Pancreas (tissue), 10 donors: ENCODE measurements around the gene MACROD1. TPM values are rescaled to one million over a fixed set of nuclear protein-coding genes. Genes with fewer than 3 reads are reported as not detected.
A peak's percentile ranks its signal among the peaks of the same experiment; 100 is the strongest.

Source experiments
- ATAC-seq, 4 donors: fragments of 200-7000 bp; cut with Tn5 transposase; one replicate each; pipeline versions ENCODE4 v1.8.0 to v1.9.1; 2020; ENCODE audit warnings: mild to moderate bottlenecking in 4 of 4, moderate library complexity in 4 of 4
- DNase-seq, 6 donors: peaks; one replicate each; pipeline ENCODE4 v3.0.0-alpha.2; 2020
- FAIRE-seq: peaks from 2 replicates; lab custom pipeline; 2012; peaks lifted over from hg19 to GRCh38; lab: Jason Lieb, UNC
- H3K27ac ChIP-seq, 4 donors: fragments of 200-600 bp; sonication (generic); 1 replicate in 3 of 4; 2 replicates in 1 of 4; pipeline versions ENCODE4 v1.5.0 to v1.8.0; 2020
- H3K27me3 ChIP-seq, 4 donors: fragments of 200-600 bp; one replicate each; pipeline ENCODE4 v1.8.0; 2021
- H3K36me3 ChIP-seq, 3 donors: fragments of 200-600 bp; sonication (generic) in 1 of 3; one replicate each; pipeline versions ENCODE4 v1.5.0 to v1.8.0; 2020 to 2021
- H3K4me1 ChIP-seq, 3 donors: fragments of 200-600 bp; one replicate each; pipeline ENCODE4 v1.8.0; 2021
- H3K4me3 ChIP-seq, 4 donors: fragments of 200-600 bp; sonication (generic) in 2 of 4; one replicate each; pipeline versions ENCODE4 v1.5.0 to v1.8.0; 2020 to 2021
- H3K9me3 ChIP-seq, 4 donors: fragments of 200-600 bp; one replicate each; pipeline ENCODE4 v1.8.0; 2021
- CTCF ChIP-seq, 4 donors: fragments of 200-600 bp; sonication (generic) in 3 of 4; IDR thresholded peaks; one replicate each; pipeline versions ENCODE4 v1.5.0 to v1.8.0; 2021; ENCODE audit warnings: antibody characterized with exemption in 4 of 4
- WGBS, 2 donors: extraction: QIAGEN DNeasy Blood & Tissue Kit; methylation state at CpG; one replicate each; pipeline ENCODE4 v1.1.7; 2013; 5-methylcytosine and 5-hydroxymethylcytosine counted together
- intact Hi-C, 3 donors: fragments of 100-400 bp; cut with DNase I; formaldehyde crosslinking; loops; one replicate each; pipeline versions ENCODE4 v1.11.1 to v1.14.2; 2022
- polyA plus RNA-seq, 2 donors: library from polyadenylated mRNA; stranded (reverse); fragments of 200-250 nt; gene quantifications; one replicate each; pipeline ENCODE4 v1.2.3, GENCODE V29; 2013
- total RNA-seq, 6 donors: library from RNA; stranded (reverse); fragmentation: NEBNext Ultra II Directional in 4 of 6; extraction: Animal tissue kit (Norgen Biotek cat#: 25700) in 4 of 6; gene quantifications; one replicate each; pipeline versions ENCODE4 v1.2.1 to v1.2.4, GENCODE V29; 2021 to 2023
- donor health status: healthy with polysubstance abuse.
- donor health status: DM: no; HTN: no; CAD: no; lungs with moderate emphysema.
- donor health status: DM: no; HTN: no; CAD: no.
- donor health status: control.
- donor health status: control.
- donor health status: Bipolar disorder and iron deficiency.
- donor health status: DM: yes; HTN: yes; CAD: no.
- donor health status: DM: no; HTN: no; CAD: no.
- donor health status: DM: no; HTN: no; CAD: no.
- donor health status: DM: yes; HTN: yes; CAD: no.

Gene MACROD1
- total and polyA plus RNA-seq, 8 donors, result 26.0 to 126 (median 34.8) TPM

GRCh38 chr11:63961608-63962412, 204.1 kb downstream of the MACROD1 start:
- ATAC-seq (peak in 3 of 4 donors; percentile 67 to 81 (median 77)), FAIRE-seq (no peak), DNase-seq (peak in 2 of 6 donors; percentile 40)
- H3K9me3 ChIP-seq, result no peaks in the 10 kb centered on the region
- no peaks in the 10 kb centered on the region for H3K27me3 ChIP-seq
- no peaks in the 10 kb centered on the region for H3K36me3 ChIP-seq
- 34 to 41% methylated on average over 10 to 19 of the region's 19 CpGs for WGBS, 2 donors
- intact Hi-C loops, result no loop called here
- H3K4me3 ChIP-seq, result no peak overlapping the region
- no peak for TF ChIP-seq CTCF (IDR thresholded peaks at IDR 0.05)
- H3K4me1 ChIP-seq, result no peaks in the 10 kb centered on the region
- no peak overlapping the region for H3K27ac ChIP-seq

GRCh38 chr11:63958008-63958407, 207.9 kb downstream of the MACROD1 start:
- intact Hi-C loops, result loop anchor here in 1 of 3 donors (10.0 kb wide), 1 partner anchor 133 kb away; no protein-coding TSS in a partner anchor
- FAIRE-seq (no peak), DNase-seq (no peak), ATAC-seq (no peak)
- TF ChIP-seq CTCF (IDR thresholded peaks at IDR 0.05), result no peak
- H3K36me3 ChIP-seq, result peaks cover 4 to 8% (median 7%) of the 10 kb centered on the region in 3 donors
- 82 to 87% methylated on average over 5 of the region's 5 CpGs for WGBS, 2 donors
- H3K9me3 ChIP-seq, result no peaks in the 10 kb centered on the region
- H3K4me1 ChIP-seq, result no peaks in the 10 kb centered on the region
- H3K4me3 ChIP-seq, result no peak overlapping the region
- no peak overlapping the region for H3K27ac ChIP-seq
- H3K27me3 ChIP-seq, result no peaks in the 10 kb centered on the region

GRCh38 chr11:63952570-63952969, 213.3 kb downstream of the MACROD1 start:
- H3K27me3 ChIP-seq, result no peaks in the 10 kb centered on the region
- no peak for ATAC-seq
- 94 to 97% methylated on average over 4 of the region's 4 CpGs for WGBS, 2 donors
- H3K4me3 ChIP-seq, result no peak overlapping the region
- no peak for TF ChIP-seq CTCF (IDR thresholded peaks at IDR 0.05)
- peaks cover 7 to 15% (median 8%) of the 10 kb centered on the region in 3 donors for H3K36me3 ChIP-seq
- H3K27ac ChIP-seq, result no peak overlapping the region
- H3K9me3 ChIP-seq, result no peaks in the 10 kb centered on the region
- intact Hi-C loops, result loop anchor here in 1 of 3 donors (10.0 kb wide), 1 partner anchor 128 kb away; no protein-coding TSS in a partner anchor
- no peak for FAIRE-seq
- DNase-seq, result no peak
- H3K4me1 ChIP-seq, result no peaks in the 10 kb centered on the region

GRCh38 chr11:63951779-63952536, 214.0 kb downstream of the MACROD1 start:
- Histone ChIP-seq H3K4me3 (no peak overlapping the region), H3K9me3 (no peaks in the 10 kb centered on the region), H3K27ac (no peak overlapping the region), H3K4me1 (no peaks in the 10 kb centered on the region), H3K27me3 (no peaks in the 10 kb centered on the region), H3K36me3 (peaks cover 7 to 15% (median 8%) of the 10 kb centered on the region in 3 donors)
- WGBS, 2 donors, result 82 to 84% methylated on average over 20 of the region's 20 CpGs
- DNase-seq (no peak), FAIRE-seq (no peak), ATAC-seq (peak in 1 of 4 donors; percentile 24)
- intact Hi-C loops, result loop anchor here in 1 of 3 donors (10.0 kb wide), 1 partner anchor 127 kb away; no protein-coding TSS in a partner anchor
- TF ChIP-seq CTCF (IDR thresholded peaks at IDR 0.05), result no peak

Other genes starting within 250 kb of the MACROD1 start
- gene RCOR2, start 248.9 kb downstream of the MACROD1 start, total RNA-seq, result under 1 TPM; 0.37 to 0.79 (median 0.50) TPM
- gene RCOR2, start 248.9 kb downstream of the MACROD1 start, polyA plus RNA-seq, result 1 to 10 TPM; 1.2 to 1.9 TPM
- 10 to 100 TPM in 3 of 6 donors, 1 to 10 TPM in 3; 6.8 to 14.4 (median 11.9) TPM for gene NAA40, start 227.1 kb downstream of the MACROD1 start, total RNA-seq
- 10 to 100 TPM; 16.7 to 25.7 TPM for gene NAA40, start 227.1 kb downstream of the MACROD1 start, polyA plus RNA-seq
- gene COX8A, start 191.5 kb downstream of the MACROD1 start, total RNA-seq, result 100 to 1,000 TPM in 4 of 6 donors, 10 to 100 TPM in 2; 79.8 to 135 (median 118) TPM
- 100 to 1,000 TPM; 351 to 441 TPM for gene COX8A, start 191.5 kb downstream of the MACROD1 start, polyA plus RNA-seq
- gene OTUB1, start 179.7 kb downstream of the MACROD1 start, total RNA-seq, result 10 to 100 TPM; 15.2 to 32.0 (median 24.4) TPM
- 10 to 100 TPM; 42.4 to 57.8 TPM for gene OTUB1, start 179.7 kb downstream of the MACROD1 start, polyA plus RNA-seq
- gene FLRT1, start 130.2 kb downstream of the MACROD1 start, total RNA-seq, result under 1 TPM; 0.04 to 0.31 (median 0.15) TPM
- under 1 TPM; 0.27 to 0.87 TPM for gene FLRT1, start 130.2 kb downstream of the MACROD1 start, polyA plus RNA-seq
- 10 to 100 TPM; 23.7 to 73.0 (median 39.3) TPM for gene STIP1, start 20.1 kb upstream of the MACROD1 start, total RNA-seq
- gene STIP1, start 20.1 kb upstream of the MACROD1 start, polyA plus RNA-seq, result 10 to 100 TPM; 34.2 to 37.6 TPM
- 10 to 100 TPM in 2 of 6 donors, 1 to 10 TPM in 4; 1.9 to 16.3 (median 6.3) TPM for gene FERMT3, start 40.6 kb upstream of the MACROD1 start, total RNA-seq
- 10 to 100 TPM in 1 of 2 donors, 1 to 10 TPM in 1; 9.7 to 12.6 TPM for gene FERMT3, start 40.6 kb upstream of the MACROD1 start, polyA plus RNA-seq
- gene TRPT1, start 60.1 kb upstream of the MACROD1 start, total RNA-seq, result 10 to 100 TPM; 18.6 to 33.1 (median 25.8) TPM
- gene TRPT1, start 60.1 kb upstream of the MACROD1 start, polyA plus RNA-seq, result 10 to 100 TPM; 74.6 to 78.7 TPM
- 10 to 100 TPM; 32.6 to 46.0 (median 38.4) TPM for gene NUDT22, start 60.2 kb upstream of the MACROD1 start, total RNA-seq
- 100 to 1,000 TPM in 1 of 2 donors, 10 to 100 TPM in 1; 69.7 to 115 TPM for gene NUDT22, start 60.2 kb upstream of the MACROD1 start, polyA plus RNA-seq
- gene DNAJC4, start 64.4 kb upstream of the MACROD1 start, total RNA-seq, result 10 to 100 TPM; 28.1 to 39.1 (median 33.0) TPM
- 100 to 1,000 TPM in 1 of 2 donors, 10 to 100 TPM in 1; 92.9 to 125 TPM for gene DNAJC4, start 64.4 kb upstream of the MACROD1 start, polyA plus RNA-seq
- 10 to 100 TPM; 54.1 to 87.1 (median 62.2) TPM for gene VEGFB, start 68.5 kb upstream of the MACROD1 start, total RNA-seq
- 100 to 1,000 TPM in 1 of 2 donors, 10 to 100 TPM in 1; 61.2 to 115 TPM for gene VEGFB, start 68.5 kb upstream of the MACROD1 start, polyA plus RNA-seq
- gene FKBP2, start 75.0 kb upstream of the MACROD1 start, total RNA-seq, result 10 to 100 TPM; 37.8 to 64.1 (median 45.6) TPM
- gene FKBP2, start 75.0 kb upstream of the MACROD1 start, polyA plus RNA-seq, result 100 to 1,000 TPM; 307 to 344 TPM
- 100 to 1,000 TPM; 106 to 177 (median 119) TPM for gene PPP1R14B, start 80.8 kb upstream of the MACROD1 start, total RNA-seq
- gene PPP1R14B, start 80.8 kb upstream of the MACROD1 start, polyA plus RNA-seq, result 100 to 1,000 TPM in 1 of 2 donors, 10 to 100 TPM in 1; 81.6 to 180 TPM
- 10 to 100 TPM in 1 of 6 donors, 1 to 10 TPM in 5; 5.7 to 13.1 (median 6.9) TPM for gene PLCB3, start 85.4 kb upstream of the MACROD1 start, total RNA-seq
- 10 to 100 TPM in 1 of 2 donors, 1 to 10 TPM in 1; 6.5 to 11.8 TPM for gene PLCB3, start 85.4 kb upstream of the MACROD1 start, polyA plus RNA-seq
- 10 to 100 TPM; 21.5 to 28.2 (median 23.6) TPM for gene BAD, start 118.6 kb upstream of the MACROD1 start, total RNA-seq
- gene BAD, start 118.6 kb upstream of the MACROD1 start, polyA plus RNA-seq, result 10 to 100 TPM; 48.6 to 66.3 TPM
- 10 to 100 TPM in 4 of 6 donors, 1 to 10 TPM in 2; 7.1 to 27.9 (median 11.1) TPM for gene GPR137, start 119.7 kb upstream of the MACROD1 start, total RNA-seq
- gene GPR137, start 119.7 kb upstream of the MACROD1 start, polyA plus RNA-seq, result 10 to 100 TPM; 18.5 to 19.3 TPM
- gene KCNK4, start 125.2 kb upstream of the MACROD1 start, total RNA-seq, result not detected
- not detected for gene KCNK4, start 125.2 kb upstream of the MACROD1 start, polyA plus RNA-seq
- gene CATSPERZ, start 134.2 kb upstream of the MACROD1 start, total RNA-seq, result under 1 TPM in 1 of 6 donors, not detected in 5; 0.51 TPM
- 1 to 10 TPM in 1 of 2 donors, under 1 TPM in 1; 0.27 to 1.5 TPM for gene CATSPERZ, start 134.2 kb upstream of the MACROD1 start, polyA plus RNA-seq
- gene ESRRA, start 139.4 kb upstream of the MACROD1 start, total RNA-seq, result 10 to 100 TPM; 28.0 to 50.7 (median 37.9) TPM
- 10 to 100 TPM; 61.0 to 62.3 TPM for gene ESRRA, start 139.4 kb upstream of the MACROD1 start, polyA plus RNA-seq
- 10 to 100 TPM; 53.3 to 85.0 (median 65.6) TPM for gene TRMT112, start 151.4 kb upstream of the MACROD1 start, total RNA-seq
- gene TRMT112, start 151.4 kb upstream of the MACROD1 start, polyA plus RNA-seq, result 100 to 1,000 TPM; 150 to 157 TPM
- 100 to 1,000 TPM in 1 of 6 donors, 10 to 100 TPM in 5; 59.0 to 102 (median 80.6) TPM for gene PRDX5, start 152.0 kb upstream of the MACROD1 start, total RNA-seq
- 100 to 1,000 TPM; 204 to 245 TPM for gene PRDX5, start 152.0 kb upstream of the MACROD1 start, polyA plus RNA-seq
- 10 to 100 TPM in 1 of 6 donors, 1 to 10 TPM in 5; 3.0 to 11.2 (median 4.7) TPM for gene CCDC88B, start 174.1 kb upstream of the MACROD1 start, total RNA-seq
- gene CCDC88B, start 174.1 kb upstream of the MACROD1 start, polyA plus RNA-seq, result 10 to 100 TPM; 31.0 to 50.0 TPM
- gene RPS6KA4, start 193.0 kb upstream of the MACROD1 start, total RNA-seq, result 10 to 100 TPM in 2 of 6 donors, 1 to 10 TPM in 4; 7.4 to 16.3 (median 9.0) TPM
- gene RPS6KA4, start 193.0 kb upstream of the MACROD1 start, polyA plus RNA-seq, result 10 to 100 TPM; 15.4 to 18.8 TPM